Stimulated activated CD8-positive, alpha-beta memory T cell treated with anti-CD3 and anti-CD28 coated beads, Interleukin-15, amount 100 ng/mL, for 48 hours (primary cell): ENCODE data around the gene VDR.

Experiments used
- DNase-seq, 2 donors: peaks; one replicate each; pipeline ENCODE4 v3.0.0-alpha.2; 2020; ENCODE audit warnings: low read depth in 2 of 2

Gene VDR

DNA sequence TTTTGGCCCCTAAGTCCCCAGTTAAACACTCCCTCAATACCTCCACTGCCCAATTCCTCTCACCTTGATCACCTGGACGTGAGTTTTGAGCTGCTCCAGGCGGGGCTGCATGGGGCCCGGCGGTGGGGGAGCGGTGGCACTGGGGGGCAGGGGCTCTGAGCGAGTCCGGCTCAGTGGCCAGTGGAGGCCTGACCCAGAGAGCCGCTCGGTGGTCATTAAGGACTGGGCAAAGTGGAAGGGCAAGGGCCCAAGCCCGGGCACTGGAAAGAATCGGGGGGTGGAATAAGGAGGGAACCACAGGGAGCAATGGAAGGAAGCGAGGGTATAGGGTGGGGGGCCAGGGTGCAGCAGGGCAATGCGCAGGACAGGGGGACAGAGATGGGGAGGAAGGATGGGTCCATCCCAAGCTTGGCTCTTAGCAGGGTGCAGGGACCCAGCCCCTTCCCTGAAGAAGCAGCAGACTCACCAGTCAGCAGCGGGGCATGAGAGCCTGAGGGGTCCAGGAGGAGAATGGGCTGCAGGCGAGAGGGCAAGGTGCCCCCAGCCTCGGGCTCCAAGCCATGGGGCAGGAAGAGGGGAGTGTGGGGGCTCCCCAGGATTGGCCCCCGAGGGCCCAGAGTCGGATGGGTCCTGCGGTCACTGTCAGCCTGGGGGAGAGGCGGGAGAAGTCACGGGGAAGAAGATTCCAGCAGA lies 109.5 kb downstream of the VDR start:
- DNase-seq: no peak

DNA sequence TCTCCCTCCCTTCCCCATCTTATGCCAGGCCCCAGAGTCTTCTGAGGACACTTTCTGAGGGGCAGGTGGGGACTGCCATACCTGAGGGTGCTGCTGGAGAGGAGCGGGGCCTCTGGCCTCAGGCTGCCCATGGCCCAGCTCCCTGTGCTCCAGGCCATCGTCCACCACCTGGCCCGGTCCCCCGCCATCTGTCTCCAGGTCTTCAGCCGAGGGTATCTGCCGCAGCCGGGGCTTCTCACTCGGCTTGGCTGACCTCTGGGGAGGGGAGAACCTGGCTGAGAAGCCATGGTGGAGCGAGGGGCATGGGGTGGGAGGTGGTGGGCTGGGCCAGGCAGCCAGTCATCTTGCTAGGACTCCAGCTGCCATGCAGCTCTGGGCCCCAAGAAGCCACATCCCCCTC lies 110.1 kb downstream of the VDR start:
- DNase-seq: no peak

- no peak for DNase-seq
Measured at GRCh38 chr12:47793015-47793681, 111.6 kb downstream of the VDR start.

DNA sequence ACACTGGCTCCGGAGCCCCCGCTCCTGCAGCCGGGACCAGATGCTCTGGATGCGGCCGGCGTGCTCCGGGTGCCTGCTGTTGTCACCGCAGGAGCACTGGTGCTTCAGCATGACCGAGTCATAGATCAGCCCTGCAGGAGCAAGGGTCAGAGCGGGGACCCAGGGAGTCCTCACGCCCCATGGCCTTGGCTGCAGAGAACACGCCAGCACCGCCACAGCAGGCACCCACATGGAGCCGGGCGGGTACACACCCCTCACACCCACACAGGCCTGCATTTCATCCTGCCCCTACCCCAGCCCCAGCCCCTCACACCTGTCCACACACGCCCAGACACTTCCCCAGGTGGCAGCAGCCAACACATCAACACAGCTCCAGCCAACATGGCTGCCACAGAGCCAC lies 112.9 kb downstream of the VDR start:
- DNase-seq: no peak
